ENCODE measurements around the gene COL20A1.

- TF ChIP-seq CTCF (IDR thresholded peaks at IDR 0.05 in 8 of 11, conservative IDR thresholded peaks at IDR 0.05 in 3 of 11) (no peak), POLR2A (IDR thresholded peaks at IDR 0.05) (no peak), POLR2AphosphoS5 (IDR thresholded peaks at IDR 0.05) (peak in 2 of 3 donors; percentile 52 to 59)
Measured at GRCh38 chr20:63335711-63336110, 42.7 kb downstream of the COL20A1 start.

Measured in spleen (tissue), 7 donors.